Mesangial cell (primary cell): Measurements from ENCODE around the gene DDX52. TPM values are rescaled to one million over a fixed set of nuclear protein-coding genes. Genes with fewer than 3 reads are reported as not detected.

Experiments
- total RNA-seq: library from RNA; depleted of rRNA; stranded (reverse); fragments of >200 nt; gene quantifications from 2 replicates; pipeline ENCODE4 v1.2.3, GENCODE V29; 2015

Gene DDX52
- total RNA-seq = 15.3 and 18.9 TPM in 2 replicates

GRCh38 chr17:37643118-37643766 is at the start of gene DDX52:
Gene DDX52, minus strand, starts transcription at chr17:37643446. Its CDS starts 26 bp downstream, at chr17:37643420.

GRCh38 chr17:37609170-37610040 is 33.8 kb downstream of the DDX52 start, which contains the start of gene SYNRG:
Gene SYNRG, minus strand, starts transcription at chr17:37609418. Its CDS starts 63 bp downstream, at chr17:37609355.

Other genes with a start within 250 kb of the DDX52 start
- gene ACACA, start 236.6 kb downstream of the DDX52 start, total RNA-seq = 57.3 and 72.8 TPM in 2 replicates
- 6.8 and 7.8 TPM in 2 replicates for gene TADA2A, start 236.6 kb downstream of the DDX52 start, total RNA-seq
- gene DUSP14, start 153.6 kb downstream of the DDX52 start, total RNA-seq = 36.8 and 47.1 TPM in 2 replicates
- 16.5 and 18.6 TPM in 2 replicates for gene SYNRG, start 34.0 kb downstream of the DDX52 start, total RNA-seq
- gene HNF1B, start 101.6 kb upstream of the DDX52 start, total RNA-seq = 18.3 and 71.7 TPM in 2 replicates